ENCODE results near the gene IFNL3.

DNA sequence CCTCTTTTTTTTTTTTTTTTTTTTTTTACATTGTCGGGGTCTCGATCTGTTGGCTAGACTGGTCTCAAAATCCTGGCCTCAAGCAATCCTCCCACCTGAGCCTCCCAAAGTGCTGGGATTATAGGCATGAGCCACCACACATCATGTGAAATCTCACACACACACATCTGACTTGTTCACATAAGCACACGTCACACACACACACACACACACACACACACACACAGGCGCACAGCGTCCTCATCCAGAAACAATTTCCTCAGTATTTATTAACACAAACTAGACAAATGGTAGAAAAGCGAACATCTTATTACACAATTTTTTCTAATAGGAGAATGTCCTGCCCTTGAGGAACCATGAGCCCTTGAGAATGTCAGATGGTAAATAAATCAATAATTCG, 35.6 kb downstream of the IFNL3 start:
- TF ChIP-seq, protein P1, sequence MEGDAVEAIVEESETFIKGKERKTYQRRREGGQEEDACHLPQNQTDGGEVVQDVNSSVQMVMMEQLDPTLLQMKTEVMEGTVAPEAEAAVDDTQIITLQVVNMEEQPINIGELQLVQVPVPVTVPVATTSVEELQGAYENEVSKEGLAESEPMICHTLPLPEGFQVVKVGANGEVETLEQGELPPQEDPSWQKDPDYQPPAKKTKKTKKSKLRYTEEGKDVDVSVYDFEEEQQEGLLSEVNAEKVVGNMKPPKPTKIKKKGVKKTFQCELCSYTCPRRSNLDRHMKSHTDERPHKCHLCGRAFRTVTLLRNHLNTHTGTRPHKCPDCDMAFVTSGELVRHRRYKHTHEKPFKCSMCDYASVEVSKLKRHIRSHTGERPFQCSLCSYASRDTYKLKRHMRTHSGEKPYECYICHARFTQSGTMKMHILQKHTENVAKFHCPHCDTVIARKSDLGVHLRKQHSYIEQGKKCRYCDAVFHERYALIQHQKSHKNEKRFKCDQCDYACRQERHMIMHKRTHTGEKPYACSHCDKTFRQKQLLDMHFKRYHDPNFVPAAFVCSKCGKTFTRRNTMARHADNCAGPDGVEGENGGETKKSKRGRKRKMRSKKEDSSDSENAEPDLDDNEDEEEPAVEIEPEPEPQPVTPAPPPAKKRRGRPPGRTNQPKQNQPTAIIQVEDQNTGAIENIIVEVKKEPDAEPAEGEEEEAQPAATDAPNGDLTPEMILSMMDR (IDR thresholded peaks at IDR 0.05): no peak
- TF ChIP-seq EP300 (IDR thresholded peaks at IDR 0.05): no peak
